Progenitor cell of endocrine pancreas (in vitro differentiated cells): Measurements from ENCODE around the gene CCDC149. TPM values are rescaled to one million over a fixed set of nuclear protein-coding genes. Genes with fewer than 3 reads are reported as not detected.

Experiments
- DNase-seq: peaks from one replicate; pipeline ENCODE4 v3.0.0; 2021; ENCODE audit warnings: low spot score; ENCODE audit not compliant: unreplicated experiment
- H3K27ac Mint-ChIP-seq: 2 replicates; pipeline ENCODE4 v1.8.0; 2021; ENCODE audit warnings: mild to moderate bottlenecking, moderate library complexity, mixed read lengths
- H3K27me3 Mint-ChIP-seq: 2 replicates; pipeline ENCODE4 v1.8.0; 2021; ENCODE audit warnings: mixed read lengths
- H3K36me3 Mint-ChIP-seq: 2 replicates; pipeline ENCODE4 v1.8.0; 2022; ENCODE audit warnings: mixed read lengths; ENCODE audit not compliant: insufficient read depth
- H3K4me1 Mint-ChIP-seq: 2 replicates; pipeline ENCODE4 v1.8.0; 2021; ENCODE audit warnings: low read depth, mixed read lengths
- H3K4me3 Mint-ChIP-seq: 2 replicates; pipeline ENCODE4 v1.8.0; 2021; ENCODE audit warnings: low read depth, mild to moderate bottlenecking, moderate library complexity, mixed read lengths
- H3K9me3 Mint-ChIP-seq: 2 replicates; pipeline ENCODE4 v1.8.0; 2021; ENCODE audit warnings: low read depth, mixed read lengths
- total RNA-seq: library from RNA; stranded (reverse); gene quantifications from 2 replicates; pipeline ENCODE4 v1.2.1, GENCODE V29; 2021
- TF ChIP-seq, protein P1 (sequence below): fragments of 200-600 bp; sonication (generic); IDR thresholded peaks from one replicate; pipeline ENCODE4 v1.5.0; 2021; ENCODE audit warnings: antibody characterized with exemption, mild to moderate bottlenecking; ENCODE audit not compliant: unreplicated experiment

The CCDC149 gene
- total RNA-seq, 1 donor from 2014 or later = 13.2 TPM

DNA sequence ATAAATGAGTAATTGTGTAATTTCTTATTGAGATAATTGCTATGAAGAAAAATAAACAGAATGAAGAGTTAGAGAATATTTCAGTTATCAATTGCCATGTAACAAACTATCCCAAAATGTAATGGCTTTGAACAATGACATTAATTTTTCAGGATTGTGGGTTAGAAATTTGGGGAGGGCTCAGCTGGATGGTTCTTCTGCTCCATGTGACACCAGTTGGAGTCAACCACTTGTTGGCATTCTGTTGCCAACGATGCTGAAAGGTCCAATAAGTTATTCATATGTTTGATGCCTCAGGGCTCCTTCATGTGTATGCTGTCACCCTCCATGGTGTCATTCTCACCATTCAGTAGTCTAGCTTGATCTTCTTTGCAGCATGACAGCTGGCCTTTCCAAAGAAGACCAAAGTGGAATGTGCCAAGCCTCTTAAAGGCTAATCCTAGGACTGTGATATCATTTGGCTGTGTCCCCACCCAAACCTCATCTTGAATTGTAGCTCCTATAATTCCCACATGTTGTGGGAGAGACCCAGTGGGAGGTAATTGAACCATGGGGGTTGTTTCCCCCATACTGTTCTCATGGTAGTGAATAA is 20.9 kb upstream of the CCDC149 start:
- Mint-ChIP-seq H3K27me3 (peaks cover 15% of the 10 kb centered on the region), H3K27ac (no peak overlapping the region), H3K4me3 (no peak overlapping the region), H3K9me3 (peaks cover 30% of the 10 kb centered on the region), H3K4me1 (peaks cover 10% of the 10 kb centered on the region), H3K36me3 (no peaks in the 10 kb centered on the region)
- DNase-seq = no peak
- TF ChIP-seq, protein P1, sequence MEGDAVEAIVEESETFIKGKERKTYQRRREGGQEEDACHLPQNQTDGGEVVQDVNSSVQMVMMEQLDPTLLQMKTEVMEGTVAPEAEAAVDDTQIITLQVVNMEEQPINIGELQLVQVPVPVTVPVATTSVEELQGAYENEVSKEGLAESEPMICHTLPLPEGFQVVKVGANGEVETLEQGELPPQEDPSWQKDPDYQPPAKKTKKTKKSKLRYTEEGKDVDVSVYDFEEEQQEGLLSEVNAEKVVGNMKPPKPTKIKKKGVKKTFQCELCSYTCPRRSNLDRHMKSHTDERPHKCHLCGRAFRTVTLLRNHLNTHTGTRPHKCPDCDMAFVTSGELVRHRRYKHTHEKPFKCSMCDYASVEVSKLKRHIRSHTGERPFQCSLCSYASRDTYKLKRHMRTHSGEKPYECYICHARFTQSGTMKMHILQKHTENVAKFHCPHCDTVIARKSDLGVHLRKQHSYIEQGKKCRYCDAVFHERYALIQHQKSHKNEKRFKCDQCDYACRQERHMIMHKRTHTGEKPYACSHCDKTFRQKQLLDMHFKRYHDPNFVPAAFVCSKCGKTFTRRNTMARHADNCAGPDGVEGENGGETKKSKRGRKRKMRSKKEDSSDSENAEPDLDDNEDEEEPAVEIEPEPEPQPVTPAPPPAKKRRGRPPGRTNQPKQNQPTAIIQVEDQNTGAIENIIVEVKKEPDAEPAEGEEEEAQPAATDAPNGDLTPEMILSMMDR = no peak

DNA sequence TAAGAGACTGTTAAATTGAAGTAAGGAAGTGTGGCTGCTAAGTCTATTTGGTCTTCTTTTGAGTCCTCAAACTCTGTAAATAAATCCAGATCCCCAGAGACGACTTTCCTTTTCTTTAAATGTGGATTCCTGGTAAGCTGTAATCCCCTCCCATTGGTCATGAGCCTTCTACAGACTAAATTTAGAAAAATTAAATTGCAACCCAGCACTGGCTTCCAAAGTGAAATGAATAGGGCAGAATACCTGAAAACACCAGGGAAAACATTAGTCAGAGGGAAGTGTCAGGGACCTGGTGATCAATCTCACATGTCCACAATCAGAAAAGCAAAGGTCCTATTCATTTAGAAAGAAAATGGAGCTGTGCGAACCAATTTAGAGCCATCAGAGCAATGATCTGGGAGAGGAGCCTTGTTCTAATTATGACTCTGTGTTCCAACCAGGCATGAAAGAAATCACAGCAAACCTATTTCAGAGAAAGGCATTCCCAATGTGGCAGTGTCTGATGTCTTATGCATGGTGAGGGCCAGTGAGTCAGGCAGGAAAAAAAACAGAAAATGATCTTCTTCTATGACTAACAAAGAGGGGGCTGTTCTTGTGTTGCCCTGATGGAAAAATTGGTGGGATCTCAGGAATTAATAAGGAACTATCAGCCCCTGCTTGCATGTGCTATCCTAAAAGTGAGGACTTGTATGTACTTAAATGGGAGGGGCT is 19.8 kb upstream of the CCDC149 start:
- Mint-ChIP-seq H3K9me3 (peaks cover 23% of the 10 kb centered on the region), H3K4me1 (peaks cover 10% of the 10 kb centered on the region), H3K27me3 (peaks cover 26% of the 10 kb centered on the region), H3K36me3 (no peaks in the 10 kb centered on the region), H3K4me3 (no peak overlapping the region), H3K27ac (no peak overlapping the region)
- TF ChIP-seq, protein P1 = no peak
- DNase-seq = no peak

DNA sequence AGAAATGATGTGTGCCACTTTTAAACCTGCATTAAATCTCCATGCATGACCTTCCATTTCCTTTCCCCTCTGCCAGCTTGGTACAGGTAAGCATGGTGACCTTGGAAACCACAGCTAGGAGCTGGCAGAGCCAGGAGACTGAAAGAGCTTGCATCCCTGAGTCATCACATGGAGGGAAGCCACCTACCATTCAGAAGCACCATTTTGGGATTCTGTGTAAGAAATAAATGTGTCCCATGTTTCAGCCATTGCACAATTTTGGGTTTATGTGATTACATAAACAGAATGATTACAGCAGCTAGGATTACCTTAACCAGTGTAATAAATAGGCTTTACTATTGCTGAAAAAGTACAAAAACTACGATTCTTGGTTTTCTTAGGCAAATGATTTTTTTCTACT is 17.3 kb upstream of the CCDC149 start:
- Mint-ChIP-seq H3K27me3 (peaks cover 38% of the 10 kb centered on the region), H3K4me3 (no peak overlapping the region), H3K4me1 (peaks cover 10% of the 10 kb centered on the region), H3K27ac (no peak overlapping the region), H3K36me3 (no peaks in the 10 kb centered on the region), H3K9me3 (peaks cover 14% of the 10 kb centered on the region)
- TF ChIP-seq, protein P1 = no peak
- no peak for DNase-seq

DNA sequence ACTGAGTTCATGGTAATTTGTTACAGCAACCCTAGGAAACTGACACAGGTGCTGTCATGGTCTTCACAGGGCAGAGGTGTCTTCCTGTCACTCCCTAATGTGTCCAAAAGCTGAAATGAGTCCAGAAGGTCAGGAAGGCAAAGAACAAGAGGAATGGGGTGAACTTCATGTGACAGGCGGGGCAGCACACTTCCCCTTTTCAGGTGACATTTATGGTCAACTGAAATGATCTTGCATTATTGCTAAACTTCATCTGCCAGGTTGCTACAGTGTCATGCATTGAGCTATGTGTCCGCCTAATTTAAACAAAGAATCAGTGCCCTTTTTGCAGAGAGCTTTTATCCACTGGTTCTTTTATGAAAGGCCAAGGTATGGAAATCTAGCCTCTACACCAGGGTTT is 15.9 kb upstream of the CCDC149 start:
- peaks cover 4% of the 10 kb centered on the region for H3K9me3 Mint-ChIP-seq
- no peak overlapping the region for H3K27ac Mint-ChIP-seq
- no peaks in the 10 kb centered on the region for H3K36me3 Mint-ChIP-seq
- no peak for DNase-seq
- H3K27me3 Mint-ChIP-seq = peaks cover 38% of the 10 kb centered on the region
- TF ChIP-seq, protein P1 = no peak
- no peak overlapping the region for H3K4me3 Mint-ChIP-seq
- peaks cover 10% of the 10 kb centered on the region for H3K4me1 Mint-ChIP-seq

DNA sequence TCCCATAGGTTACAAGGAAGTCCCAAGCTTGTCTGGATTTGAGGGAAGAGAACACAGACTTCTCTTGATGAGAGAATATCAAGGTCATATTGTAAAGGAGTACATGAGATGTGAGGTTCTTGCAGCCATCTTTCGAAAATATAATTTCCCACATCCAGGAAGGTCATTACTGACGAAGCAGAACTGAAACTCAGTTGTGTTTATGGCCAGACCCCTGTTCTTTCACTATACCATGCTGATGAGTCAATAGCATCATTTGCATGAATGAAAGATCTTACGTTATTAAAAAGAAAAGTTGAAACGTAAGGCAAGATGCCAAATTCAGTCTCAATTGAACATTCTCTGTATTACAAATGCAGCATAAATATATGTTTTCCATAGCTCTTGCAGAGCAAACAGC is 14.2 kb upstream of the CCDC149 start:
- Mint-ChIP-seq H3K27me3 (peaks cover 40% of the 10 kb centered on the region), H3K9me3 (no peaks in the 10 kb centered on the region), H3K4me1 (no peaks in the 10 kb centered on the region), H3K4me3 (no peak overlapping the region), H3K36me3 (no peaks in the 10 kb centered on the region), H3K27ac (no peak overlapping the region)
- DNase-seq = no peak
- TF ChIP-seq, protein P1 = no peak
